Astrocyte (in vitro differentiated cells and primary cell): ENCODE measurements around the gene ZNF443. TPM values are rescaled to one million over a fixed set of nuclear protein-coding genes. Genes with fewer than 3 reads are reported as not detected.

Source experiments
- DNase-seq: peaks from one replicate; pipeline ENCODE4 v3.0.0-alpha.2; 2010; ENCODE audit warnings: low read depth
- FAIRE-seq: peaks from 2 replicates; lab custom pipeline; 2011; peaks lifted over from hg19 to GRCh38; lab: Jason Lieb, UNC
- H2AFZ ChIP-seq: 2 replicates; pipeline ENCODE4 v1.6.0; 2012; ENCODE audit warnings: low read depth, low read length, inconsistent platforms
- H3K27ac ChIP-seq: 2 replicates; pipeline ENCODE4 v1.5.1; 2011; ENCODE audit warnings: low read depth, low read length, inconsistent platforms
- H3K27me3 ChIP-seq: 2 replicates; pipeline ENCODE4 v1.6.0; 2011; ENCODE audit warnings: low read length, inconsistent platforms; ENCODE audit not compliant: insufficient read depth
- H3K36me3 ChIP-seq: 2 replicates; pipeline ENCODE4 v1.5.1; 2011; ENCODE audit warnings: low read length, inconsistent platforms; ENCODE audit not compliant: insufficient read depth
- H3K4me1 ChIP-seq: 2 replicates; pipeline ENCODE4 v1.5.1; 2011; ENCODE audit warnings: low read length, inconsistent platforms; ENCODE audit not compliant: insufficient read depth
- H3K4me2 ChIP-seq: 2 replicates; pipeline ENCODE4 v1.6.0; 2012; ENCODE audit warnings: low read length, inconsistent platforms
- H3K4me3 ChIP-seq: 2 replicates; pipeline ENCODE4 v1.5.1; 2011; ENCODE audit warnings: low read depth, mild to moderate bottlenecking, low read length, inconsistent platforms; ENCODE audit not compliant: insufficient read depth
- H3K79me2 ChIP-seq: 2 replicates; pipeline ENCODE4 v1.6.0; 2012; ENCODE audit warnings: mild to moderate bottlenecking, low read length, inconsistent platforms; ENCODE audit not compliant: insufficient read depth
- H3K9ac ChIP-seq: 2 replicates; pipeline ENCODE4 v1.6.0; 2012; ENCODE audit warnings: mild to moderate bottlenecking, low read length, inconsistent platforms
- H3K9me3 ChIP-seq: 2 replicates; pipeline ENCODE4 v1.5.1; 2012; ENCODE audit warnings: low read depth, mild to moderate bottlenecking, low read length, inconsistent platforms; ENCODE audit not compliant: insufficient read depth
- H4K20me1 ChIP-seq: 2 replicates; pipeline ENCODE4 v1.6.0; 2012; ENCODE audit warnings: low read length, inconsistent platforms; ENCODE audit not compliant: insufficient read depth
- H3K27ac Mint-ChIP-seq: one replicate; pipeline ENCODE4 v1.8.0; 2021; ENCODE audit warnings: mild to moderate bottlenecking, mixed read lengths; ENCODE audit not compliant: unreplicated experiment
- H3K27me3 Mint-ChIP-seq: one replicate; pipeline ENCODE4 v1.8.0; 2021; ENCODE audit warnings: low read depth, mixed read lengths; ENCODE audit not compliant: unreplicated experiment
- H3K36me3 Mint-ChIP-seq: one replicate; pipeline ENCODE4 v1.8.0; 2021; ENCODE audit warnings: low read depth, mixed read lengths; ENCODE audit not compliant: unreplicated experiment
- H3K4me1 Mint-ChIP-seq: one replicate; pipeline ENCODE4 v1.8.0; 2021; ENCODE audit warnings: low read depth, mixed read lengths; ENCODE audit not compliant: unreplicated experiment
- H3K4me3 Mint-ChIP-seq: one replicate; pipeline ENCODE4 v1.8.0; 2021; ENCODE audit warnings: mild to moderate bottlenecking, moderate library complexity, mixed read lengths; ENCODE audit not compliant: unreplicated experiment
- H3K9me3 Mint-ChIP-seq: one replicate; pipeline ENCODE4 v1.8.0; 2021; ENCODE audit warnings: mild to moderate bottlenecking, mixed read lengths; ENCODE audit not compliant: unreplicated experiment
- EZH2 ChIP-seq: IDR thresholded peaks from 2 replicates; pipeline ENCODE4 v1.6.1; 2012; ENCODE audit warnings: mild to moderate bottlenecking, low read length, inconsistent platforms; ENCODE audit not compliant: insufficient read depth
- total RNA-seq: library from RNA; stranded (reverse); gene quantifications from 2 replicates; pipeline ENCODE4 v1.2.1, GENCODE V29; 2021
- TF ChIP-seq, protein P1 (sequence below): IDR thresholded peaks from 2 replicates; pipeline ENCODE4 v1.5.1; 2011; ENCODE audit warnings: low read depth, mild to moderate bottlenecking, inconsistent platforms, low read length, moderate library complexity; ENCODE audit not compliant: insufficient read depth

Gene ZNF443
- total RNA-seq, 1 donor from 2014 or later: 4.3 TPM

DNA sequence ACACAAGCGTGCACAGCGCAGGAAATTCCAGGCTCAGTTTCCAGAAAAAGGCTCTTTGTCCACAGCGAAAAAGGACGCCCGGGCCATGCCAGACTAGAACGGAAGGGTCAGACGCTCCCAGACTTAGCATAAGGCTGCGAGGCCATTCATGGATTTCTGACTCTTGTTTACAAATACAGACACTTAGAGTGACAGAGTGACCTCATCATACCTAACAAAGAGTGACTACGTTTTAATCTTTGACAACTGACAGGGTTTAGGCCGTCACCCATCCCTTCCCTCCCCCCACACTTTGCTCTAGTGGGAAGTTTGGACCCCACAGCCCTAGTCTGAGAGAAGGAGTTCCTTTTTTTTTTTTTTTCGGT is 44.2 kb upstream of the ZNF443 start:
- Histone ChIP-seq H3K9ac (peak overlapping the region; percentile 90), H3K27ac (peak overlapping the region; percentile 53), H3K79me2 (peaks cover 37% of the 10 kb centered on the region), H2AFZ (peak overlapping the region; percentile 99), H3K4me1 (peaks cover 17% of the 10 kb centered on the region), H3K9me3 (no peaks in the 10 kb centered on the region), H3K36me3 (no peaks in the 10 kb centered on the region), H3K4me2 (peak overlapping the region; percentile 89), H4K20me1 (peaks cover 14% of the 10 kb centered on the region), H3K27me3 (no peaks in the 10 kb centered on the region), H3K4me3 (peak overlapping the region; percentile 89)
- peaks cover 8% of the 10 kb centered on the region for H3K36me3 Mint-ChIP-seq
- H3K27ac Mint-ChIP-seq: peak overlapping the region; percentile 77
- H3K4me3 Mint-ChIP-seq: peak overlapping the region; percentile 83
- H3K27me3 Mint-ChIP-seq: no peaks in the 10 kb centered on the region
- DNase-seq: no peak
- TF ChIP-seq EZH2: no peak
- TF ChIP-seq, protein P1, sequence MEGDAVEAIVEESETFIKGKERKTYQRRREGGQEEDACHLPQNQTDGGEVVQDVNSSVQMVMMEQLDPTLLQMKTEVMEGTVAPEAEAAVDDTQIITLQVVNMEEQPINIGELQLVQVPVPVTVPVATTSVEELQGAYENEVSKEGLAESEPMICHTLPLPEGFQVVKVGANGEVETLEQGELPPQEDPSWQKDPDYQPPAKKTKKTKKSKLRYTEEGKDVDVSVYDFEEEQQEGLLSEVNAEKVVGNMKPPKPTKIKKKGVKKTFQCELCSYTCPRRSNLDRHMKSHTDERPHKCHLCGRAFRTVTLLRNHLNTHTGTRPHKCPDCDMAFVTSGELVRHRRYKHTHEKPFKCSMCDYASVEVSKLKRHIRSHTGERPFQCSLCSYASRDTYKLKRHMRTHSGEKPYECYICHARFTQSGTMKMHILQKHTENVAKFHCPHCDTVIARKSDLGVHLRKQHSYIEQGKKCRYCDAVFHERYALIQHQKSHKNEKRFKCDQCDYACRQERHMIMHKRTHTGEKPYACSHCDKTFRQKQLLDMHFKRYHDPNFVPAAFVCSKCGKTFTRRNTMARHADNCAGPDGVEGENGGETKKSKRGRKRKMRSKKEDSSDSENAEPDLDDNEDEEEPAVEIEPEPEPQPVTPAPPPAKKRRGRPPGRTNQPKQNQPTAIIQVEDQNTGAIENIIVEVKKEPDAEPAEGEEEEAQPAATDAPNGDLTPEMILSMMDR: no peak
- peaks cover 4% of the 10 kb centered on the region for H3K9me3 Mint-ChIP-seq
- FAIRE-seq: no peak
- peaks cover 8% of the 10 kb centered on the region for H3K4me1 Mint-ChIP-seq

DNA sequence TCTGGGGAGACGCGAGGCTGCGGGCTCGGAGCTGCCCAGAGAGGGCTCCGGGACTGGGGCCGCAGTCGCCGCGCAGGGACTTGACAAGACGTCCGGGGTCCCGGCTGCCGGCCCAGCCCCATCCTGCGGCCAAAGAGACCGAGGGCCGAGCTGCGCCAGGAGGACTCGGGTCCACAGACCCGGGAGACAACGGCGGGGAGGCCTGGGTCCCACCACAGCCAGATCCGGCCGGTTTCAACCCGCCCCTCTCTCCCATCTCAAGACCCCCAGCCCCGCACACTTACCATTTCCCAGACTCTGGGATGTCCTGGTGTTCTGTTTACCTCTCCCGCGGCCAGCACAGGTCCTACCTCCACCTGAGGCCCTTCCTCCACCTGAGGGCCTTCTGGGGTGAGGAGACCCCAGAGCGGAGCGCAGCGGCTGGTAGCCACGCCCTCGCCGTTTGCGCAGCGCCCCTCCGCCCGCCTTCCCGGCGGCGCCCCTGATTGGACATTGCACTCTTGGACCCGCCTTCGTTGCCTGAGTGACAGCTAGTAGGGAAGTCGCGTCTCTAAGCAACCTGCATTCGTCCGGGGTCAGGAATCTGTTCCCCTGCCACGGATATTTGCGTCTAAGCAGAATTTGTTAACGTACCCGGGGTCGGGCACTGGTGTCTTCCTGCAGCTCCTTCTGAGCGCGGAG is 43.7 kb upstream of the ZNF443 start, which contains the start of gene ZNF709:
TSS of gene ZNF709 (minus strand) at position 446 of the 681 bp plus-strand sequence. CDS start at position 287, 159 bp downstream.
- Histone ChIP-seq H3K36me3 (no peaks in the 10 kb centered on the region), H3K4me1 (peaks cover 17% of the 10 kb centered on the region), H3K27ac (peak within 1 kb of the TSS; percentile 53), H3K9me3 (no peaks in the 10 kb centered on the region), H4K20me1 (peaks cover 14% of the 10 kb centered on the region), H3K9ac (peak within 1 kb of the TSS; percentile 90), H3K4me2 (peak within 1 kb of the TSS; percentile 89), H2AFZ (peak within 1 kb of the TSS; percentile 99), H3K79me2 (peaks cover 37% of the 10 kb centered on the region), H3K27me3 (no peaks in the 10 kb centered on the region), H3K4me3 (peak within 1 kb of the TSS; percentile 89)
- TF ChIP-seq, protein P1: no peak
- TF ChIP-seq EZH2: no peak
- Mint-ChIP-seq H3K27me3 (no peaks in the 10 kb centered on the region), H3K9me3 (peaks cover 4% of the 10 kb centered on the region), H3K36me3 (peaks cover 8% of the 10 kb centered on the region), H3K27ac (peak within 1 kb of the TSS; percentile 77), H3K4me1 (peaks cover 8% of the 10 kb centered on the region), H3K4me3 (peak within 1 kb of the TSS; percentile 83)
- peak; percentile 63 for DNase-seq
- peak; percentile 32 for FAIRE-seq

DNA sequence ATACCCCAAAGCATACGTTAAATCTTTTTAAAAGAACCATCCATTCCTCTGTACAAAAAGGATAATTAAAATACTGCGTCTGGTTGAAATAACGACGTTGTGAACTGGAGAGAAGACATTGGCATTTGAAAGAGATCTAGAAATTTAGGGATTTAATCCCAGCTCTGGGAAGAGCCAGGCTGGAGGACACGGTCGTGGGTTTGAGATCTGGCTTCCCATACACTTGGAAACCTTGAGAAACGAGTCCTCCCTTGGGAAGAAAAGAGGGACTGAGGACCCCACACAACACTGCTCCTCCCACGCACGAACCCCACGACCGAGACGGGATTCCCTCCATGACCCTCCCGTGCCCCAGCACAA is 43.2 kb upstream of the ZNF443 start:
- H3K9me3 Mint-ChIP-seq: peaks cover 4% of the 10 kb centered on the region
- peaks cover 8% of the 10 kb centered on the region for H3K36me3 Mint-ChIP-seq
- FAIRE-seq: no peak
- Histone ChIP-seq H3K27me3 (no peaks in the 10 kb centered on the region), H3K4me2 (peak overlapping the region; percentile 89), H3K9me3 (no peaks in the 10 kb centered on the region), H3K4me1 (peaks cover 17% of the 10 kb centered on the region), H3K4me3 (peak overlapping the region; percentile 89), H2AFZ (peak overlapping the region; percentile 99), H3K36me3 (no peaks in the 10 kb centered on the region), H4K20me1 (peaks cover 14% of the 10 kb centered on the region), H3K79me2 (peaks cover 40% of the 10 kb centered on the region), H3K27ac (peak overlapping the region; percentile 53), H3K9ac (peak overlapping the region; percentile 90)
- H3K27ac Mint-ChIP-seq: peak overlapping the region; percentile 8
- no peak for DNase-seq
- H3K4me3 Mint-ChIP-seq: peak overlapping the region; percentile 83
- TF ChIP-seq, protein P1: no peak
- TF ChIP-seq EZH2: no peak
- H3K4me1 Mint-ChIP-seq: peaks cover 8% of the 10 kb centered on the region
- H3K27me3 Mint-ChIP-seq: no peaks in the 10 kb centered on the region
